NB4 (cell line): ENCODE data around the gene CES1.

ENCODE experiments used
- MYC ChIP-seq: IDR thresholded peaks from 2 replicates; pipeline ENCODE4 v1.6.1; 2011; ENCODE audit warnings: low read depth, low read length
- POLR2A ChIP-seq: IDR thresholded peaks from 2 replicates; pipeline ENCODE4 v1.6.1; 2011; ENCODE audit warnings: mild to moderate bottlenecking; ENCODE audit not compliant: insufficient read length; ENCODE audit errors: extremely low read depth
- TF ChIP-seq, protein P1 (sequence below): IDR thresholded peaks from one replicate; pipeline ENCODE4 v1.5.1; 2012; ENCODE audit warnings: low read depth, low read length

- no peak for TF ChIP-seq POLR2A
- TF ChIP-seq, protein P1, sequence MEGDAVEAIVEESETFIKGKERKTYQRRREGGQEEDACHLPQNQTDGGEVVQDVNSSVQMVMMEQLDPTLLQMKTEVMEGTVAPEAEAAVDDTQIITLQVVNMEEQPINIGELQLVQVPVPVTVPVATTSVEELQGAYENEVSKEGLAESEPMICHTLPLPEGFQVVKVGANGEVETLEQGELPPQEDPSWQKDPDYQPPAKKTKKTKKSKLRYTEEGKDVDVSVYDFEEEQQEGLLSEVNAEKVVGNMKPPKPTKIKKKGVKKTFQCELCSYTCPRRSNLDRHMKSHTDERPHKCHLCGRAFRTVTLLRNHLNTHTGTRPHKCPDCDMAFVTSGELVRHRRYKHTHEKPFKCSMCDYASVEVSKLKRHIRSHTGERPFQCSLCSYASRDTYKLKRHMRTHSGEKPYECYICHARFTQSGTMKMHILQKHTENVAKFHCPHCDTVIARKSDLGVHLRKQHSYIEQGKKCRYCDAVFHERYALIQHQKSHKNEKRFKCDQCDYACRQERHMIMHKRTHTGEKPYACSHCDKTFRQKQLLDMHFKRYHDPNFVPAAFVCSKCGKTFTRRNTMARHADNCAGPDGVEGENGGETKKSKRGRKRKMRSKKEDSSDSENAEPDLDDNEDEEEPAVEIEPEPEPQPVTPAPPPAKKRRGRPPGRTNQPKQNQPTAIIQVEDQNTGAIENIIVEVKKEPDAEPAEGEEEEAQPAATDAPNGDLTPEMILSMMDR, result no peak
- TF ChIP-seq MYC, result no peak
Measured at GRCh38 chr16:55821210-55821609, 11.7 kb downstream of the CES1 start.
